H54 (cell line): Measurements from ENCODE around the gene WDR5.

Experiments used
- DNase-seq: peaks from one replicate; pipeline ENCODE4 v3.0.0; 2011; ENCODE audit warnings: low spot score, mixed read lengths; ENCODE audit not compliant: insufficient read length
- FAIRE-seq: peaks from 3 replicates; lab custom pipeline; 2011; peaks lifted over from hg19 to GRCh38; lab: Jason Lieb, UNC
- POLR2A ChIP-seq: IDR thresholded peaks from 2 replicates; pipeline ENCODE4 v1.6.1; 2011; ENCODE audit warnings: low read depth, mild to moderate bottlenecking, low read length

Gene WDR5

DNA sequence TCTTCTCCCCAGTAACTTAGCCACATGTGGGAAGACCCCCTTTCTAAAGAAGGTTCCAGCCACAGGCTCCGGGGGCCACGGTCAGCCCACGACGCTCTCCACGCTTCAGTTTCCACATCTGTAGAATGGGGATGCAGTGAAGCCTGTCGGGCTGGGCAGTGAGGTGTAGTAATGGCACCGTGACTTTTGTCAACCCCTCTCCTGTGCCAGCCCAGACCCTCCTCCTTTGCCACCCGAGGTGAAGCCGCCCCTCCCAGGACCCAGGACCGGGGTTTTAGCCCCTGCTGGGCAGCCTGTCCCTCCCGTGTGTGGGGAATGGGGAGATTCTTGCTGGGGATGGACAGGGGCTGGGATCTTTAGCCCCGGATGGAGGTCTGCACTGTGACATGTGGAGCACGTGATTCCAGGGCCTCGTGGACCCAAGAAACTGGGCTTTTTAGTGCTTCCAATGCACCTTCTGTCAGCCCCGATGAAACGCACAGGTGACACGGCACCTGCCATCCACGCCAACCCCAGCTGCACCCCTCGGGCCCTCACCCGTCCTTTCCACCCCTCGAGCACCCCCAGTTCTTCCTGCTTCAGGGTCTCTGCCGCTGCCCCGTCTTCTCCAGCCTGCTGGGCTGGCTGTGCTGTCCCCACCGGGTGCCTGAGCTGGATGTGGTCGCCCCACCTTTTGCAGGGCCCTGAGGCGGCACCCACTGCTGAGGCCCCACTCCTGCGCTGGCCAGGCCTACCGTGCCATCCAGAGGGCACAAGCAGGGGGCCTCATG lies 41.9 kb downstream of the WDR5 start:
- DNase-seq = no peak
- no peak for TF ChIP-seq POLR2A
- no peak for FAIRE-seq

DNA sequence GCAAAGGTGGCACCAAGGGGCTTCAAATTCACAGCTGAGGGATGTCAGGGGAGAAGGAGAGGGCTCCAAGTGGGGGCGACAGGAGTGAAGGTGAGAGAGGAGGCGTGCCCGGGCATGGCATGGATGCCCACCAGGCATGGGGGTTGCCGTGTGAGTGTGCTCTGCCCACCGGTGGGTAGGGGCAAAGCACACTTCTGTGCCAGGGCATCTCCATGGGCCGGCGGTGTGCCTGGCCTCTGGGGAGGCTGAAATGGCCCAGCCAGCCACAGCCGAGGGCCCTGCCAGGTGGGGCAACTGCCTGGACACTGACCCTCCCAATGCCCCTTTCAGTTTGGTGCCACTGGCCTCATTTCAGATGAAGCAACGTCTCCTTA lies 42.5 kb downstream of the WDR5 start:
- DNase-seq (no peak), FAIRE-seq (no peak)
- no peak for TF ChIP-seq POLR2A

DNA sequence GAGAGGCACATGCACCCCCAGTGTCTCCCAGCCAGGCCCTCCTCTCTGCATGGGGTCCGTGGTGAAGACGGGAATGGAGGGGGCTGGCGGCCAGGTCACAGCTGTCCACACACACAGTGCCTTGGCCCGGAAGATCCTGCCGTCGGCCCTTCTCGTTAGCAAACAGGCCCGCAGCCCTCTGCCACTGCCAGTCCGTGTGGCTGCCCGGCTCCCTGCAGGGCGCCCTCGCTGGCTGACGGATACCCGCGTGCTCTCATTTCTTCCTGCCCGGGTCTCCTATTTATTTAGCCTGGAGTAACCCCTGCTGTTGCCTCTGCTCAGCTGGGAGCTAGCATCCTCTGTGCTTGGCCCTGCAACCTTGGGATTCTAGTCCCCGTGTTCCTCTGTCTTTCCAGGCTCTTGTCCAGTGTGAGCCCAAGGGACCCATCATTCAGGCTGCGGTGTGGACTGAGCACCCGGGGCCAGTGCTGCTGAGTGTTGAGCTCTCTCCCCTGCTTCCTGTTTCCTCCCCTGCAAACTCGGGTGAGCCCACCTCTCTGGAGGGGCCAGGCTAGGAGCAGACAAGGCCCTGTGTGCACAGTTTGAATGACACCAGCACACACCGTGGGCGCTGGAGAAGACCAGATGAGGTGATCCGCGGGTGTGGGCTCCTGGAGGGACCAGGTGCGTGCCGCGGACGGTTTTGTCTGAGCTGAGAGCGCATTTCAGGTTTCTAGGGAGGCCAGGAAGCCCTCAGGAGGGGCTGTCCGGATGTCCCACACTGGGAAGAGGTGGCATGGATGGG lies 43.1 kb downstream of the WDR5 start:
- DNase-seq (no peak), FAIRE-seq (no peak)

DNA sequence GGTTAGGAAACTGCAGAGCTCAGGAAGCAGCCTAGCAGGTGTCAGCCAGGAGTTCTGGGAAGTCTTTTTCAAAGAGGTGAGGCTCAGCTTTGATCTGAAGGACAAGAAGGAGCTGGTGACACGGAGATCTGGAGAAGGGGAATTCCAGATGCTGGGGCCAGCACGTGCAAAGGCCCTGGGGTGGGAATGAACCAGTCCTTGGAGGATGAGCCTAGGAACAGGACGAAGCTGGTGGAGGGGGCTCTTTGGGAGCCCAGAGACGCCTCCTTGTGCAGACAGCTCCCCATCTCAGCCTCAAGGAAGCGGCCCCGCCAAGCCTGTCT lies 43.7 kb downstream of the WDR5 start:
- FAIRE-seq (no peak), DNase-seq (no peak)
- TF ChIP-seq POLR2A = no peak

More for the DNA sequence above, 43.1 kb downstream of the WDR5 start:
- TF ChIP-seq POLR2A = no peak

DNA sequence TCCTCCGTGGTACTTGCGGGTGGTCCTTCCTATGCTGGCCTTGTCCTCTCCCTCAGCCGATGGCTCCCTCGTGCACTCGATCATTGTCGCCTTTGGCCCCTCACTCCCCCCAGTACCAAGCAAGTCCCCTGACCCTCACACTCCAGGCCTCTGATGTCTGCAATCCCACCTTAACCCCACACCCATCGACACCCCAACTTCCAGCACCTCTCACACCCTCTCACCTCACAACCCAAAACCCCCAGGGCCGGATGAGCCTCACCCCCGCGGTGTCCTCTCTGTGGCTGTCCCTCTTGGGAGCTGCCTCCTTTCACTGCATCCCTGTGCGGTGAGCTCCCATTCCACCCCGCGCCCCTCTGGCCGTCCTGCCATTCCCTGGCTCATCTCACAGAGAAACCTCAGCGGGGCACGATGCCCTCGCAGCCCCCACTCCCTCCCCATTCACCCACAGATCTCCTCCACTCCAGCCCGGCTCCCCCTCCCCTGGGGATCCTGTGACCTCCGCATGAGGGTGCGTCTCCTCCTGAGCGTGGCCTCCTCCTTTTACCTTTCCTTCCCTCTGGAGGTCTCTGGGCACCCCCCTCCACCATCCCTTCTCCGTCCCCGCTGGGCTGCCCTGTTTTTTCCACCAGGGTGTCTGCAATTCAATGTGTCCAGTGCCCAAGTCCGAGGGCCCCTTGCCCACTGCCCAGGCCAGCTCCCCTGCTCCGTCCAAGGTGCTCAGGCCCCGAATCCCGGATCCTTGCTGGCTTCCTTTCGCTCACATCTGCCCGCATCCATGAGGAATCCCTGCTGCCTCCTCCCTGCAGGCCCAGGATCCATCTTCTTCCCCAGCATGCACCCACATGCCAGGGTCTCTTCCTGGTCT lies 44.3 kb downstream of the WDR5 start:
- FAIRE-seq = no peak
- TF ChIP-seq POLR2A = no peak
- no peak for DNase-seq

DNA sequence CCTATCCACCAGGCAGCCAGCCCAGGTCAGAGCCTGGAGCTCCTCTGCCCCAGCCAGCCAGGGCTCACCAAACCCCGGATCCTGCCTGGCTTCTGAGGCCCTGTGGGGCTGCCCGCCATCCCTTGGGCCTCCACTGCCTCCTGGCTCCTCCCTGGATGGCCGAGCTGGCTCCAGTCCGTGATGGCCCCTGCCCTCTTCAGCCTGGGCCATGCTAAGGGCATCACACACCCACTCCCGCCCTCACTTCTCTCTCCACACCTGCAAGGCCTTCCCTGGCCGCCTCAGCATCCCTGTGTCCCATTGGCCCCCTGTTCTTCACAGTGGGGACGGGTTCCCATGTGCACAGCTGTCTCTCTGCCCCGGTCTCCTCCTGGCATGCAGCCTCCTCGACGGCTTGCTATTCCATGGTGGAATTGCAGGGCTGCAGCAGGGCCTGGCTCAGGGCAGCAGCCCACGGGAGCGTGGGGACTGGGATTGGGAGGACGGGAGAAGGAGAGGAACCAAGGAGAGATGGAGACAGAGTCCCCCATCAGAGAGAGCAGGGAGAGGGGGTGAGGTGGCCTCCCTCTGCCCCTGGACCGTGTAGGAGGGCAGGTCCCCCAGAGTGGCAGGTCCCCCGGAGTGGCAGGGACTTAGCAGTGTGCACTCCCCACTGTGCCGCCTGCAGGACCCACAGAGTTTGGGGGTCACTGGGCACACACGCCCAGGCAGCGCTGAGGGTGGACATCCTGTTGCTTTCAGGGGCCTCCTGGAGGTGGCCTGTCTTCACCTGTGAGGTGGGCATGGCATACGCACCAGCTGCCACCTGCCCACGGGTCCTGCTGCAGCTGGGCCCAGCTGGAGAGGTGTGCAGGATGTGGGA lies 45.1 kb downstream of the WDR5 start:
- TF ChIP-seq POLR2A = no peak
- no peak for FAIRE-seq

DNA sequence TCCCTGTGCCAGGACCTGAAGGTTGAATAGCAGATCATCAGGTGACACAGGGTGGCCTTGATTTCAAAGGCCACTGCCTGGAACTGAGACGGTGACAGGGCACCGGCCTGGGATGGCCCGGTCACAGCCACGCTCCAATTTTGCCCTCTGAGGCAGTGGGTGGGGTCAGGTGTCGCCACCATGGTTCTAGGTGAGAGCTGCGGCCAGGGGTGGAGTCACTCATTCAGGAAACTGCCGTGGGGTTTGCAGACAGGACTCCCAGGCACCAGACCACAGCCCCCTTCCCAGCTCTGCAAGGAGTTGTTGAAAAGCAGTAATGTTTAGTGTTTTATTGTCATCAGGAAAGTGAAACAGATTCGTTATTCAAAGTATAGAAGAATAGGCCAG lies 45.8 kb downstream of the WDR5 start:
- no peak for DNase-seq
- FAIRE-seq = no peak
- TF ChIP-seq POLR2A = no peak

More for the DNA sequence above, 45.1 kb downstream of the WDR5 start:
- no peak for DNase-seq

DNA sequence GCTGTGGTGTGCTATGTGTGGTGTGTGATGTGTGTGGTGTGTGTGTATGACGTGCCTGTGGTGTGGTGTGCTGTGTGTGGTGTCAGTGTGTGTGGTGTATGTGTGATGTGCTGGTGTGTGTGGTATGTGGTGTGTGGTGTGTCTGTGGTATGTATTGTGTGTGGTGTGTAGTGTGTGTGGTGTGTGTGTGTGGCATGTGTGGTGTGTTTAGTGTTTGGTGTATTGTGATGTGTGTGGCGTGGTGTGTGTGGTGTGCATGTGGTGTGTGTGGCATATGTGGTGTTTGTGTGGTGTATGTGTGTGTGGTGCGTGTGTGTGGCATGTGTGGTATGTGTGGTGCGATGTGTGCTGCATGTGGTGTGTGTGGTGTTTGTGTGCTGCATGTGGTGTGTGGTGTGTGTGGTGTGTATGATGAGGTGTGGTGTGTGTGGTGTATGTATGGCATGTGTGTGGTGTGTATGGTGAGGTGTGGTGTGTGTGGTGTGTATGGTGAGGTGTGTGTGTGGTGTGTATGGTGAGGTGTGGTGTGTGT lies 46.7 kb downstream of the WDR5 start:
- no peak for TF ChIP-seq POLR2A
- no peak for DNase-seq
- no peak for FAIRE-seq

DNA sequence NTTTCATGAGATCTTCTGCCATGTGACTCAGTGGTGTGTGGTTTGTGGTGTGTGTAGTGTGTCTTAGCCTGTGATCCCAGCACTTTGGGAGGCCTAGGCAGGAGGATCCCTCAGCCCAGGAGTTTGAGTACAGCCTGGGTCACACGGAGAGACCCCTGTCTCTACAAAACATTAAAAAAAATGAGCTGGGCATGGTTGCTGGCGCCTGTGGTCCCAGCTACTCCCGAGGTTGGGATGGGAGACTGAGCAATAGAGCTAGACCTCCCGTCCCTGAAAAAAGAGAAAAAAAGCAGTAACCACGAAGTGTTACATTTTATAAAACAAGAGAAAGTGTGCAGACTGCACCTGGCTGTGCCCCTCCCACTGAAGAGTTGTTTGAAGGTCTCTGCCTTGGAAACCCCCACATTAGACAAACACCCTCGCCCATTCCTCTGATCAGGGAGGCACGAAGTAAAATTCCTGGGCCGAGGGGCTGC lies 49.7 kb downstream of the WDR5 start:
- FAIRE-seq = no peak
- no peak for DNase-seq
- no peak for TF ChIP-seq POLR2A

DNA sequence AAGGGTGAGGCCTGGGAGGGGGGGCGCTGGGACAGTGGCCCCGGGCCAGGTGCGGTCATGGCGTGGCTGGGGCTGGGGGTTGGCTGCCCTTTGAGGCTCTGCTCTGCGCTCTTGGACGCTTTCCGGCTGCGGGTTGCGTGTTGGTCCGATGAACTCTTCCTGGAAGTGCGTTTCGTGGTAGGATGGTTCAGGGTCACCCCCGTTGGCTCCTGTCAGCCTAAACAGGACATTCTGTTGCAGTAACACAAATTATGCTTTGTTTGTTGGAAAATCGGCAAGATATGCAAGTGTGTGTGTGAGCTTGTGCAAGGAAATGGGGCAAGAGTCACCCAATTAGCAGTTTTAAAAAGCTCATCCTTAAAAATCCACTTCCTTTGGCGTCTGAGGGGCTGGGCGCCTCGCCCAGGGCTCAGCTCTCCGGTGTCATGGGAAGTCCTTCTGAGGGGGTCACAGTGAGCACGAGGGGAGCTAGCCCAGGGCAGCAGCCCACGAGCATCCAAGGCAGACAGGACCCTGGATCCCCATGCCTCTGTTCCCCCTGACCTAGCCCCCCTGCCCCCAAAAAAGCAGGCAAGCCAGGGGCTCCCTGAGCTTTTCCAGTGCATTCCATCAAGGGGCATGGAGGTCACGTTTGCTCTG lies 50.7 kb downstream of the WDR5 start:
- DNase-seq (no peak), FAIRE-seq (no peak)
- no peak for TF ChIP-seq POLR2A

DNA sequence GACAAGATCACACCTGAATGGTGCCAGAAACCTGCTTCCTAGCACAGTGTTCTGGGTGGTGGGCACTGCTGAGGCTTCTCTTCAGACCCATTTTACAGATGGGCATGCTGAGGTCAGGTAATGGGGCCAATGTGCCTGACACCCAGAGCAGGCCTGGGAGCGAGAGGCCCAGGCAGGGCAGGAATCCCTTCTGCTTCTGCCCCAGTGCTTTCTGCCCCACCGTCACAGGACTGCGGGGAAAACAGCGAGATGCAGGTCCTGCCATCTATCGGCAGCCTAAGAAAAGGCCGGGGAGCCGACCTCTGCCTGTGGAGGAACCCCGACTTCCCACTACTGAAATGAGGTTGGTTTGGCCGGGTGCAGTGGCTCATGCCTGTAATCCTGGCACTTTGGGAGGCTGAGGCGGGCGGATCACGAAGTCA lies 51.2 kb downstream of the WDR5 start:
- DNase-seq = no peak
- TF ChIP-seq POLR2A = no peak
- no peak for FAIRE-seq

DNA sequence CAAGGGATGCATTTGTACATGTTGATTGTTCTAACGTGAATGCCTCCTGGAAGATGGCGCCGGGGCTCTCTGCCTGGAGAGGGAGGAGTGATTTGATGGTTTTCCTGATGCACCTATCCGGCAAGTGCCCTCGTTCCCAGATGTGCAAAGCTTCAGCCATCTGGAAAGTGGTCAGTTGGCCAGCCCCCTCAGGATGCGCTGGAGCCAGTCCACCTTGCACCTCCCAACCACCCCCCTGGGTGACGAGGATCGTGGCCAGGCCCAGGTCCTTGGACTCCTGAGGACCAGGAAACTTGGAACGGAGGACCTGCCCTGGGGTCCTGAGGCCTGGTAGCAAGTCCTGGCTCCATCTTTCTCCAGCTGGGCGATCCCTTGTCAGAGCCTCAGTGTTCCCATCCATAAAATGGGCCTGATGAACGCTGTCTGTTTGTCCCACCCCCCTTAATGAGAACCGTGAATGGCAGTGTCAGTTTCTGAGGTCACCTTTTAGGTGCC lies 52.1 kb downstream of the WDR5 start:
- FAIRE-seq = no peak
- no peak for DNase-seq
- TF ChIP-seq POLR2A = no peak
